AG09319 (cell line): ENCODE results near the gene MINK1.
A peak's percentile ranks its signal among the peaks of the same experiment; 100 is the strongest.

Source experiments
- DNase-seq: peaks from one replicate; pipeline ENCODE4 v3.0.0-alpha.2; 2010; ENCODE audit warnings: low read depth; ENCODE audit errors: extremely low read depth
- TF ChIP-seq, protein P1 (sequence below): IDR thresholded peaks from 2 replicates; pipeline ENCODE4 v1.5.1; 2011; ENCODE audit warnings: low read depth, mild to moderate bottlenecking, inconsistent platforms, low read length, moderate library complexity

Gene MINK1

DNA sequence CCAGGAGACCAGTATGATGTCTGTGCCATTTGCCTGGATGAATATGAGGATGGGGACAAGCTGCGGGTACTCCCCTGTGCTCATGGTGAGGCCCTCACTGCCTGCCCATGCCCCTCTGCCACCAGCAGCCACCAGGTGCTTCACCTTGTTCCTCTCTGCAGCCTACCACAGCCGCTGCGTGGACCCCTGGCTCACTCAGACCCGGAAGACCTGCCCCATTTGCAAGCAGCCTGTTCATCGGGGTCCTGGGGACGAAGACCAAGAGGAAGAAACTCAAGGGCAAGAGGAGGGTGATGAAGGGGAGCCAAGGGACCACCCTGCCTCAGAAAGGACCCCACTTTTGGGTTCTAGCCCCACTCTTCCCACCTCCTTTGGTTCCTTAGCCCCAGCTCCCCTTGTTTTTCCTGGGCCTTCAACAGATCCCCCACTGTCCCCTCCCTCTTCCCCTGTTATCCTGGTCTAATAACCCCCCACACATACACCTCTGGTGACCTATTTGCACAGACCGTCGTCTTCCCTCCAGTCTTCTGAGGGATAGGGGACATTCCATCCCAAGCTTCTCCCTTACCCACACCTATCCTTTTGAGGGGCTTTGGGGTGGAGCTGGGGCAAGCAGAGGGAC is 111.5 kb downstream of the MINK1 start:
- DNase-seq, result no peak
- TF ChIP-seq, protein P1, sequence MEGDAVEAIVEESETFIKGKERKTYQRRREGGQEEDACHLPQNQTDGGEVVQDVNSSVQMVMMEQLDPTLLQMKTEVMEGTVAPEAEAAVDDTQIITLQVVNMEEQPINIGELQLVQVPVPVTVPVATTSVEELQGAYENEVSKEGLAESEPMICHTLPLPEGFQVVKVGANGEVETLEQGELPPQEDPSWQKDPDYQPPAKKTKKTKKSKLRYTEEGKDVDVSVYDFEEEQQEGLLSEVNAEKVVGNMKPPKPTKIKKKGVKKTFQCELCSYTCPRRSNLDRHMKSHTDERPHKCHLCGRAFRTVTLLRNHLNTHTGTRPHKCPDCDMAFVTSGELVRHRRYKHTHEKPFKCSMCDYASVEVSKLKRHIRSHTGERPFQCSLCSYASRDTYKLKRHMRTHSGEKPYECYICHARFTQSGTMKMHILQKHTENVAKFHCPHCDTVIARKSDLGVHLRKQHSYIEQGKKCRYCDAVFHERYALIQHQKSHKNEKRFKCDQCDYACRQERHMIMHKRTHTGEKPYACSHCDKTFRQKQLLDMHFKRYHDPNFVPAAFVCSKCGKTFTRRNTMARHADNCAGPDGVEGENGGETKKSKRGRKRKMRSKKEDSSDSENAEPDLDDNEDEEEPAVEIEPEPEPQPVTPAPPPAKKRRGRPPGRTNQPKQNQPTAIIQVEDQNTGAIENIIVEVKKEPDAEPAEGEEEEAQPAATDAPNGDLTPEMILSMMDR, result no peak

GRCh38 chr17:4945176-4945943 is 112.2 kb downstream of the MINK1 start:
- peak; percentile 68 for DNase-seq

GRCh38 chr17:4945944-4946280 is 112.8 kb downstream of the MINK1 start:
- DNase-seq, result no peak
- TF ChIP-seq, protein P1, result no peak

More at GRCh38 chr17:4945176-4945943, 112.2 kb downstream of the MINK1 start:
- TF ChIP-seq, protein P1, result no peak

- TF ChIP-seq, protein P1, result no peak
- no peak for DNase-seq
These were observed 113.3 kb downstream of the MINK1 start for GRCh38 chr17:4946312-4946976.

GRCh38 chr17:4947010-4947410 is 113.9 kb downstream of the MINK1 start:
- TF ChIP-seq, protein P1, result no peak
- DNase-seq, result no peak
